CD4-positive, alpha-beta T cell treated with Interleukin-4 for 4 hours (primary cell): ENCODE data around the gene GLI3.

Source experiments
- DNase-seq: peaks from one replicate; pipeline ENCODE4 v3.0.0-alpha.2; 2020

Gene GLI3

DNA sequence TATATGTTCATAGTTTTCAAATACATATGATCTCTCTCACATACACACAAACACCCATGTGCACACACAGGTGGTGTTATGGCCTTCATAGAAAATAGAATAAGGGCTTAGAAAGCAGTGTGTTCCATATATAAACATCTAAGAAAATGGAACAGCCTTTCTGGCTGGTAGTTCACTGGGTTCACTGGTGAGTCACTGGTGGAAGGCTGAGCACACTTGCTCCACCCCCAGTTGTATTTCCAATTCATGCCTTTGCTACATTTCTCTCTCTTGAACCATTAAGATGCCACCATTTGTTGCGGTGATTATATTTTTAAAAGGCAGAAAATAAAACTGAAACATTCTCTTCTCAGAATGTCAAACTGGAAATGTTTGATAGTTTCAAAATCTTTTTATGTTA is 252.1 kb downstream of the GLI3 start:
- DNase-seq: no peak

DNA sequence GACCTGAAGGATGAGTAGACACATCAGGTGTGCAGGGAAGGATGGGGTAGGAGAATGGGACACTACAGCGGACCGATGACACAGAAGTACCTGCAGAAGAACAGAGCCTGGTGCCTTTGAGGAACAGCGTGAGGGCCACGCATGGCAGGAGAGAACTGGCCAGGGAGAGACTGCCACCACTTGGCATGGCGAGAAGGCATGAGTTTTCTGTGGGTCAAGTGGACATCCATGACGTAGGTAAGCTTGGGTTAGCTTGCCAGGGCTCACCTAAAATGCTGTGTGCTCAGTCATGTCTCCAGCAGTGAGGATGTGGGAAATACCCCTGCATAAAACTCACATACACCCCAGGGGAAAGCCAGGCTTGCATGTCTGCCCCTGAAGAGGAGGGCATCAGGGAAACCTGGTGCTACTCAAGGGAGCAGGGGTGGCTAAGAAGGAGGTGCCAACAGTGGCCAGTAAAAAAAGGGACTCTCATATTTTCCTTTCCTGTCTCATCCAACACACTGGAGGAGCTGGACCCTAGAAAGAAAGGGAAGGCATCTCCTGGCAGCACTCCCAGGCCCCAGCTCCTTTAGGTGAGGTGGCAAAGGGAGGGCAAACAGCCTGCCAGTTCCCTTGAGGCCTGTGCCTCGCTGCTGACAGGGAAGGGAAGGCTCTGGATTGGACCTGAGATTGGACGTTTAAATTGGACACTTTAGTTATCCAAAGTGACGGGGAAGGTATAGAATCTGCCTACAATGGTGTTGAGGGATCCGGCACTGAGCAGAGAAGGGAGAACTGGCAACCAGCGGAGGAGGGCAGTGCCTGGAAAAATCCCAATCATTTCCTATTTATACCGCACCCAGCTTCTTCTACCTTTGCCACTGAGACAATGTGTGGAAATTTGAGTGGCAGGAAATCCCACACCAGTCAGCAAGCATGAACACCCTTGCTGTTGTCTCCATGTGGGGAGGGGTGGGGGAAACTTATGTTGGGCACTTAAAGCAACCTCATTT is 255.7 kb downstream of the GLI3 start:
- DNase-seq: no peak

DNA sequence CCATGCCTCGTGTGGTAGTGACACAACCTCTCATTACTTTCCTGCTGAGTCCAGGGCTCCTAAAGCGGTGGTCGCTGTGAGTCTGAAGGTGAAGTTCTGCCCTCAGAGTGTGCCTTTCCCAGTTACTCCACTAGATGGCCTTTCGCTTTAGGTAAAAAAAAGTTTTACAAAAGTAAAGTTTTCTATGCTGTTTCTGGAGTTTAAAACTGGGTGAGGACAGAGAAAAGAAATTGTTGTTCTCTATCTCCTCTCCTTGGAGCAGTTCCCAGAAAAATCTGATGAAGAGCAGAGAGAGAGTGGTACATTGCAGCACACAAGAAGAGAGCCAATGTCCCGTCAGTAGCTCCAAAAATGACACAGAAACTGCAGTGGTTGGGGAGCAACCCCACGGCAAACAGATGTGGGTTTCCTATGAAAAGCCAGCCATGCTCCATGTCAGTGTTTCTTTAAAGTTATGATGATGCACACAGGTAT is 257.1 kb downstream of the GLI3 start:
- no peak for DNase-seq

DNA sequence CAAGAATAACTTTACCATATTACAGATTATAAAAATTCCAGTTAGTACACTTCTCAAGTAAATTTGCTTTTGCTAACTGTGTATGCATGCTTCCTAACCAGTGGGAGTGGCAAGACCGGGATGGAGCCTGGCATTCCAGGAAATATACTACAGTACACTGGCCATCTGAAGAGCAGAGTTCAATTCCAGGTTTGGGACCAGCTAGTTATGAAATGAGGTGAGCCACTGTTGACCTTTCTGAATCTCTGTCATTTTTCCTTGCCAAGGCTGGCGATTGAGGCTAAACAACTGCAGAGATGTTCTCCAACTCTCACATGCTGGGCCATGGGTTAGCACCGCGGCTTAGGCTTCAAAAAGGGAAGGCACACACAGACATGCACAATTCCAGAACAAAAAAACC is 258.2 kb downstream of the GLI3 start:
- DNase-seq: no peak

DNA sequence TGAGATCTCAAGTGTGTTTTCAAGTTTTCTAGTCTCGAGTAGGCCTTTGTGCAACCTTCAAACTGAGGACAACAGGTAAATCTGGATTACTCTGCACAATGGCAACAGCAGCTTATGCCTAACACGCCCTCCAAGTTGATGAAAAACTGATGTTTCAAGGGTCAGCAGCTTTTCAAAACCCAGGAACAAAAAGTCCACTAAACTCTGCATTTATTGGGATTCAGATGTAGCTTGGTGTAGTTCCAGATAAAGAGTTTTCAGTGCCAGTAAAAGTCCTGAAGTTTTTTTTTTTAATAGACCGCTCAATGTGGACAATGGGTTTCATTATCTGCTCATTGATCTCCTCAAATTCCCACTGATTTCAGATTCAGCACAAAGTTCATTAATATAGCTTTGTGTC is 259.3 kb downstream of the GLI3 start:
- no peak for DNase-seq

DNA sequence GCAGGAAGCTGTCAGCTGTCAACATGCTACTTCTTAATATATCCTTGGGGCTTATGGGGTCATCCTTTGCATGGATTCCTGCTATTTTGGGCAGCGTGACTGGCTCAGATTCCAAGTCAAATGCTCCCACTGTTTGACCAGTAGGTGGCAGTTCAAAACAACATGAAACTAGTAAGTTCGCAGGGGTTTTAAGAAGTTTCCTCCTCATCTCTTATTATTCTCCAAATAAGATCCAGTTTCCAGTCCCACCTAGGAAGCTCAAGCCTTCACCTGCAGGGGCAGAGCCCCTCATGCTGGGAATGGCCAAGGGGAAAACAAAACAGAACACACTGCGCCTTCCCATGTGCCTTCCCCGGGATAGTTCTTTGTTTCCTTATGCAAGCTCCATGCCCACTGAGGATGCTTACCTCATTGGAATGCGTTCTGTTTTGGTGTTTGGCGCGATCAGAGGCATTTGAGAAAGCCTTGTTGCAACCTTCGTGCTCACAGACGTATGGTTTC is 259.8 kb downstream of the GLI3 start:
- DNase-seq: no peak

DNA sequence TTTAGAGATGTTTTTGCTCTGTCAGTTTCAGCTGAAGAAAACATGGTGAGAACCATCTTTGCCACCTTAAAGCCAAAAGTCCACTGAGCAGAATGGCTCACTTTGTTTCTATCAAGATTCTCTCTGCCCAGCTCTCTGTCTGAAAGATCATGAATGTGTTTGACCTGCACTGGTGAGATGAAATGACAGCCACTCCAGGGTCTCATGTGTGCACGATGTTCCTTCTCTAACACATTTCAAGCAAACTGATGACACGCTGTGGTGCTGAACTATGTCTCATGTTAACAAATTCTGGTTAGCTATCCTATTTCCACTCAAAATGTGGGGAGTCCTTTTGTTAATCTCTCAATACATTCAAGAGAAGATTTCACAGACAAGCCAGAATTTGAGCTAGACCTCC is 260.6 kb downstream of the GLI3 start:
- no peak for DNase-seq

DNA sequence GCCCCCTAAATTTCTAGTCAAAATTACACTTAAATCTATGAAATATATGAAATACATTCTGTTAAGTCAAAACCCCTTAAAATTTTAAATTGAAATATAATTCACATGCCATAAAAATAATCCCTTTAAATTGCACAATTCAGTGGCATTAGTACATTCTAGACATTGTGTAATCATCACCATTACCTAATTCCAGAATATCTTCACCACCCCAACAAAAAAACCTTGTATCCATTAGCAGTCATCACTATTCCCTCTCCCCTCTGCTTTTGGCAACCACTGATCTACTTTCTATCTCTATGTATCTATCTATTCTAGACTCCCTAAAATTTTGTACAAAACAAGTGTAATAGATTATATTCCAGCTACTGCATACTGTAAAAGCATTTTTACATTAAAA is 261.2 kb downstream of the GLI3 start:
- DNase-seq: no peak

DNA sequence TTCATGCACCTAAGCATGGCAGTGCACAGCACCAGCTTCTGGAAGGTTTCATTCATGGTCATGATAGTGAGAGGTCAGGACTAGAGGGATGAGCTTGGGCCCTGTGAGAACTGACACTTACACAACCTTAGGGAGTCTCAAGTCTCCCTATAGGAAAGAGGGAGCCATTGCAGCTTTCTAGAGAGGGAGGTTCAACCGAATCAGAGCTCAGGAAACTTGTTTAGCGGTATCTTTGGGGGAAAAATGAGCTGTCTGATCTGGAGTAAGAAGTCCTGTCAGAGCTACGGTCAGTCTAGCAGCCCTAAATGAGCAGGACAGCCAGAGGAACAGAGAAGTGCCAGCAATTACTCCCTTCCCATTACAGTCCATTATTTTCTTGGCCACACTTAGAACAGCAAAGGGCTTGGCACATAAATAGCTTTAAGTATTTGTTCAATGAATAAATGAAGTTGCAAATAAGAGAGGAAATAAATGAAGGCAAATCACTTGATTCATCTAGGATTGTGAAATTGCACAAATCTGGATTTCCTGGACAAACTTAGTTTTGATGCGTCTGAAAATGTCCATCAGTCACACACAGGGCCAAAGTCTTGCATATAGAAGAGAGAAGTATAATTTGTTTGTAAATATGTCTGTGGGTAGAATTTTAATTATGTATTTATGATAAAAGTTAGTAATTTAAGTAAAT is 262.0 kb downstream of the GLI3 start:
- no peak for DNase-seq

DNA sequence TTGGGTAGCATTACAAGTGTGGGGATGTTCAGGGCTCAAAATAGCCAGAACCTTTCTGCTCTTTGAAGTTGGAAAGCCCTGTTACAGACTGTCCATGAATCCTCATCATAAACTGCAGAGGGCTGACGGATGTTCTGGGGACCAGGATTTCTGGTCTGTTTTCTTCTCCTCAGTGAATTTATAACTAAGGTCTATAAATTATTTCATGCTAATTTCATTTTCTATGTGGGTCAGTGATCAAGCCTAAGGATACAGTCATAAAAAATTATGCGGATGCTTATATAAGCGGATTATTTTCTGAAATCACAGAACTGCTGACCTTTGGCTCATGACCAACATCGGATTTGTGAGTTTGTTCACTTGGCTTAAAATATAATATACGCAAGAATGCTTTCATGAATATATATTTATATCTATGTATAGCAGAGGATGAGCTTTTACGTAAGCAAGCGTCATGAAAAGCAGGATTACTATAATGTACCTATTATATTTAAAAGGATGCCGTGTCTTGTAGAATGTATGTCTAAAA is 263.7 kb downstream of the GLI3 start:
- DNase-seq: no peak

DNA sequence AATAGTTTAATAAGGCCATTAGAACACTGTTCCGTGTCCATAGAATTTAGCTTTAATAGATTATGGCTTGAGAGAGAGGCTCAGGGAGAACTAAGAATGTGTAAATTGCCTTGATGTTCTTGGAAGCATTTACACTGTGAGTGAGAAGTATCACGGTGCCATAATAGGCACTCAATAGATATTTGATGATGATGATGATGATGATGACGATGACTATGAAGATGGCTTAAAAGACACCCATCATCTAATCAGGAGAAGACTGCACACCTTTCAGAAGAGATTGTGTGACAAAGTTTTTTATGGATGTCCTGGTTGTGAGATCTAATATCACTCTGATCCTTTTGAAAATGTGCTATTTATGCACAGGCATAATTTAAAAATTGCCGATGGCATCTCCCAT is 264.2 kb downstream of the GLI3 start:
- no peak for DNase-seq

DNA sequence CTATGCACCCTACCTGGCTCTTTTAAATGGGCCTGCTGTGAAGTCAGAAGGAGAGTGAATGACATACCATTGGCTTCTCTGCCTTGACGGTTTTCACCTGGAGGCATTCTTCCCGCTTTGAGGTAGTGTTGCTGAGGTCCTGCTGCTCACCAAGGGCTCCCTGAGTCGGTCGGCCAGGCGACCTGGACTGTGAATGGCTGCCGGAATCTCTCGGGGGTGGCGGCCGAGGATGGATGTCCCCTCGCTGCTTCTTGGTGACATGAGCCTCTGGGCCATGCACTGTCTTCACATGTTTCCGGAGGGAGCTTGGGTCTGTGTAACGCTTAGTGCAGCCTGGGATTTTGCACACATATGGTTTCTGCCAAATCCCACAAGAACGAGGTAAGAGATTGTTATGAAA is 264.7 kb downstream of the GLI3 start:
- DNase-seq: no peak

DNA sequence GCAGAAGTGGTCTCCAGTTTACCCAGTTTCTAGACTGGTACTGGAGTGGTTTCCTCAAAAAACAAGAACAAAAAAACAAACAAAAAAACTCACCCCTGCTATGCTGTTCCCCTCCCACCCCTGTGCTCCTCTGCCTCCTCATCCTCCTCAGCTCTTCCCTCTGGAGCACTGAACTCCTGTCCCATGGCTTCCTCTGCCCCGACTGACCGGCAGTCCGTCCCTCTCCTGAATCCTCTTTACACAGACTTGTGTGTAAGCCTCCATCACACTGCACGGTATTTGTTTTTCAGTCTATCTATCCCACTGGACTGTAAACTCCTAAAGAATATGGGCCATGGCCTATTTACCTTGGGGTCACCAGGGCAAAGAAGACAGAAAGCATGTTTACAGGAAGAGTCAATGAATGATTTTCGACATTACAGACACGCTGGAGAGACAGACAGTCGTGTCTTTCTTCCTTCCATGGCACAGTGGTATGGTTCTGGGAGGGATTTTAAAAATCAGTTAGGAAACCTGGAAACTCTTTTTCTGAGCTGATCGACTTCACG is 265.3 kb downstream of the GLI3 start:
- no peak for DNase-seq

DNA sequence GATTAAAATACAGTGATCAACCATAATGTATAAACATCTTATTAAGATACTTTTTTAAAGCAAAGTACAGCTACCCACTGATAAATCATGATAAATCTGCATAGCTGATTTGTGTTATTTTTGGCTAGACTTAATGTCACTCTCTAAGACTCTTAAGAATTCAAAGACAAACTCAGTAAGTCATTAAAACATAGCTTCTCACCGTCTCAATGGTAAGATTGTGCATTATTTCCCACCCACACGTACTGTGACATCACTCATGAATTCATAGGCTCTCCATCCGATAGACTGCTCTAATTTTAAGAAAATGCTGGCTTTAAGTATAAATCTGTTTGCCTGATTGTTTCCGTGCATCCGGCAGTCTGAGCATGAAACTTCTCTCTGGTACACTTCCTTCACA is 266.1 kb downstream of the GLI3 start:
- DNase-seq: no peak

DNA sequence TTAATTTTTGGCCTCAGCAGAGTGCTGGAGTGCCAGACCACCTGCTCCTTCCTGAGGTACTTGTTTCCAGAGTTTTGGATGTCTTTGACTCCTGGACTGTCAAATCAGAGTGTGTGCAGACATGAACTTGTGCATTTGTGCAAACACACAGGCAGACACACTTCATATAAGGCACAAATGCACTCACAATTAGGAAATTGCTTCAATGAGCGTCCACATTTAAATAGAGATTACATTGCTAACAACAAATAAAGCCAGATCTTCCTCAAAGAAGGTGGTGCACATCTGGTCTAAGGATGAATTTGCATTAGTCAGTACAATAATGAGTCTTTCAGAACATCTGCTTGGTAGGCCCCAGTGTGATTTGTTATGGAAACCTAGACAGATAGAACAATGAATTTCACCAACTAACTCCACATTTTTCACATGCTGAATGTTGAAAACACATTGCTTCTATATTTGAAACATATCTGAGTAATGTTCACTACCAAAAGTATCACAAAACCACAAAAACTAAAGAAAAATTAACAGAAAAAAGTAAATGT is 267.4 kb downstream of the GLI3 start:
- DNase-seq: no peak

DNA sequence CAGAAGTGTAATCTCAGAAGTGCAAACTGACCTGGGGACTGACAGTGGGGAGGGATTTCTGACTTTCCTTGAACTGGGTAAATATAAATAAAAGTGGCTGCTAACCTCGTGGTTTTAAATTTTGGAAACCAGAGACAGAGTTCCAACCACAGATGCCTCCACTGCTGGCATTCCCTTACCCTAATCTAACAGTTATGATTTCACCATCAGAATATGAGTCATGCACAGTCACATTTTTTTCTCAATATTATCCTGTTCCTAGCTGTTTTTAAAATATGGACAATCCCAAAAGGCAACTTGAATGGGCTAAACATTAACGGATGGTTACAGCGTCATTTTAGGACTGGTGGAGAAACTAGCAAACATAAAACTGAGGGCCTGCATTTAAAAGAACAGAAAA is 269.9 kb downstream of the GLI3 start:
- DNase-seq: no peak

DNA sequence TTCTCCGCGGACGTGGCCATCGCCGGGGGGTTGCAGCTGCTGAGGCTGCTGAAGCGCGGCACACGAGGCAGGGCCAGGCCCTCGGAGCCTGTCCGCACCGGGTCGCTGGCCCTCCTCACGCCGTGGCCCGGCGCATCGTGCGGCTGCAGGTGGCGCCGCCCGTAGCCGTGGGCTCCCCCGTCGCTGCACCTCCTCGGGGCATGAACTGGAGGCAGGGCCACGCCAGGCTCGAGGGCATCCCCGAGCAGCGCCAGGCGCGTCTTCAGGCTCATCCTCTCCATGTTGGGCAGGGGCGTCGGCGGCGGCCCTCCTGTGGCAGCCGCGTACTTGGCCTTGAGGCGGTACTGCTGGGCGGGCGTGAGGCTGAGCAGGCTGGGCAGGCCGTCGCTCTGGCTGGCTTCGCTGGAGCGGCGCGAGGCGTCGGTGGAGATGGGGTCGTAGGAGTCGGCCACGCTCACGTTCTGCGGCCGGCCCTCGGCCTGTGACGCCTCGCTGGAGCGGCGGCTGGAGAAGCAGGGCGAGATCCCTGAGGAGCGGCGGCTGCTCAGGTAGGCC is 271.0 kb downstream of the GLI3 start:
- no peak for DNase-seq

DNA sequence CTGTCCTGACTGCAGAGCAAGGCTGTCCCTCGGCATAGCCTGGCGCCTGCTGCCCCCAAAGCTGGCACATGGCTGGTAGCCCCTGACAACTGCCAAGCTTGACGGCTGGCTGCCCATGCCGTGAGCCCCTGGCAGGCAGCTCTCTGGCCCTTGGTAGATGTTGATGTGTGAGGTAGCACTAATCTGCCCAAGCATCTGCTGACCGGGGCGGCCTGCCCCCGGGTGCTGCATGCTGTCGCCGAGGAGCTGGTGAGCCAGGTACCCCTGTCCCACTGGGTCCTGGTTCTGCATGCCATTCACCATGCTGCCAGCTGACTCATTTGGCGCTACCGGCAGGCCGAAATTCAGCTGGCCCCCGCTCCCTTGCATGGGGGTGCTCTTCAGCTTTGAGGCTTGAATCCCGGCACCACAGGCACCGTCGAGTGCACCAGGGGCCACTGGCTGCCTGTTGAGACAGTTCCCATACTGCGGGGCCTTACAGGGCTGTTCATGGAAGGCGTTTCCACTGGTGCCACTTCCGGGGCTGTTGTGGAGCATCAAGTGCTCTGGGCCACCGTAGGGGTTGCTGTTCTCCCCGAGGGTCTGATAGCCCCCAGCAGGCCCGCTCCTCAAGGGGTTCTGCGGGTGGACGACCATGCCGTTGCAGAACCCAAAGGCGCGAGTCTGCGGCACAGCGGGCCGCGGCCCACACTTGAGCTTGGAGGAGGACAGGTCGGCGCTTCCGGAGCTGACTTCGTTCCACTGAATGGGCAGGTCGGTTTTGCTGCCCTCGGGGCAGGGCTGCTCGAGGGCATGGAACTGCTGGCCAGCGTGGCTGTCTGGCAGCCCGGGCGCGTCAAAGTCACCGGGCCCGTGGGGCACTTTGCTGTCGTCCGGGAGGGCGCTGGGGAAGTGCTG is 271.9 kb downstream of the GLI3 start:
- DNase-seq: no peak

DNA sequence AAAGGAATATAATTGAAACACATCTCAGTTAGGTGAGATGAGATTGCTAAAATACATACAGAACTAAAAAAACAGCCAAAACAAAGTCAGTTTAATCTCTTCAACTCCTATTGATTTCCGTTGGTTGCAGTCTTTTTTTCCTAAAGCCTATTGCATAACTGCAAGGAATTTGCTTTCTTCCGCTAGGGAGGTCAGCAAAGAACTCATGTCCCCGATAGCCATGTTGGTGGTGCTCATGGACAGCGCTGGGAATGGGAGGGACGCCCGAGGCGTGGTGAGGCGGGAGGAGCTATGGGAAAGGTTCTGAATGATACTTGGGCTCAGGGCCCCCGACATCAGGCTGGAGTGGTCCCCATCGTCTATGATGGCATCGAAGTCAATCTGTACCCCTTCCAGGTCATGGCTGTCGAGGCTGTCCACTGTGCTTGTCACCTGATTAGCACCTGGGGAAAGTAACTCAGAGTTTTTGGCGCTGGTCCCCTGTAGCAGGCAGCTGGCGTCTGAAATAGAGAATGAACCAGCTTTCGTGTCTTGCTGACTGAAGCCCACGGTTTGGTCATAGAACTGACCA is 272.7 kb downstream of the GLI3 start:
- DNase-seq: no peak

DNA sequence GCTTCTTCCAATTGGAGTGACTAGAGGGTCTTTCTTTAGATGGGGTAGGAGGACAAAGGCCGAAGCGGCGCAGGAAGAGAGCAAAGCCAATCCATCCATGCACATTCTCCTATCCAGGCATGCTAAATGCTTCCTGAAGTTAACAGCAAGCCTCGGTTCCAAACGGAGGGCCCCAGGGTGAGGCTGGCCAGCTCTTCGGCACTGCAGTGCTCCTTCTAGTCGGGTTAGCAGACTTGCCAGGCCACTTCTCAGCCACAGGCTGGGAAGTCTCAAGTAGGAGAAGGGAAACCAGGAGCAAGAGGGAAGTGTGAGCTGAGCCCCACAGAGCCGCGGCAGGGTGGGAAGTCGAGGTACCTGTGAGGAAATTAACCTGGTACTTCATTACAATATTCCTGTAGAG is 280.3 kb downstream of the GLI3 start:
- no peak for DNase-seq
